Upper lobe of left lung (tissue), 4 donors: ENCODE results near the gene NBEA.

Source experiments
- CTCF ChIP-seq, 6 experiments: fragments of 450-650 bp in 4 of 6; fragments of 200-600 bp in 2 of 6; sonication (generic) in 2 of 6; IDR thresholded peaks; one replicate each; pipeline ENCODE4 v1.5.1; 2016 to 2019; ENCODE audit warnings: antibody characterized with exemption in 6 of 6
- EP300 ChIP-seq, 4 donors: sonication (generic); formaldehyde crosslinking; IDR thresholded peaks; one replicate each; pipeline ENCODE4 v1.5.1; 2017; ENCODE audit warnings: antibody characterized with exemption in 4 of 4, control low read depth in 2 of 4
- POLR2AphosphoS5 ChIP-seq, 2 donors: sonication (generic); formaldehyde crosslinking; IDR thresholded peaks; one replicate each; pipeline ENCODE4 v1.5.1; 2017; ENCODE audit warnings: antibody characterized with exemption in 2 of 2

DNA sequence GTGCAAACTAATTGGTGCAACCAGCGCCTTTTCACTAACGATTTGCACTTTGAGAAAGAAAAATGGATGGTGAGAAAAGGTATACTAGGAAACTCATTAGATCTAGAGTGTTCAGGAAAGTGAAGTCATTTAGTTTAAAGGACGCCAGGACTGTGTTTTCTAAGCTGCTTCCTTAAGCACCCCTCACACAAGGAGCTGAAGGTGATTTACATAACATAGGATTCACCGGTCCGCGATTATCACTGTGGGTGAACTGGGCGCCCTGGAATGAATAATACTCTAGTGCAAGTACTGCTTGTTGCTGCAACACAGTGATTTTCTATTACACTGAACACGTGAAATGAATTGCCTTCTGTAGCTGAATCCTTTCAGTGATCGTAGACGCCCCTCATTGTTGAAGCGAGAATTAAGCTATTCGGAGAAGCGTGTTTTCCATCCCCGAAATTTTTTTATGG is 537.0 kb downstream of the NBEA start:
- TF ChIP-seq EP300 (IDR thresholded peaks at IDR 0.05) (no peak), CTCF (IDR thresholded peaks at IDR 0.05) (no peak), POLR2AphosphoS5 (IDR thresholded peaks at IDR 0.05) (no peak)
